WTC11 (cell line): ENCODE results near the gene PLEKHA1. TPM values are rescaled to one million over a fixed set of nuclear protein-coding genes. Genes with fewer than 3 reads are reported as not detected.

ENCODE experiments used
- ATAC-seq: fragments of 200-7000 bp; cut with Tn5 transposase; 2 replicates; pipeline ENCODE4 v1.10.0; 2021; ENCODE audit warnings: mild to moderate bottlenecking, moderate library complexity
- CTCF ChIA-PET: fragments of 300-600 bp; sonication (Branson Sonifier 250); formaldehyde crosslinking; loops from one replicate; lab custom pipeline; 2021; ENCODE audit warnings: antibody characterized with exemption; lab: Charles Lee
- POLR2A ChIA-PET: fragments of 350-600 bp; sonication (Branson Sonifier 250); formaldehyde crosslinking; loops from one replicate; lab custom pipeline; 2021; ENCODE audit warnings: antibody characterized with exemption; lab: Charles Lee
- DNase-seq: peaks from one replicate; pipeline ENCODE4 v3.0.0; 2021; ENCODE audit warnings: low spot score
- H3K27ac Mint-ChIP-seq: 2 replicates; pipeline ENCODE4 v1.8.0; 2021; ENCODE audit warnings: mixed read lengths
- H3K27me3 Mint-ChIP-seq: 2 replicates; pipeline ENCODE4 v1.8.0; 2021; ENCODE audit warnings: low read depth, mild to moderate bottlenecking, moderate library complexity, mixed read lengths
- H3K36me3 Mint-ChIP-seq: 2 replicates; pipeline ENCODE4 v1.8.0; 2021; ENCODE audit warnings: mixed read lengths
- H3K4me1 Mint-ChIP-seq: 2 replicates; pipeline ENCODE4 v1.8.0; 2022; ENCODE audit warnings: mixed read lengths
- H3K4me3 Mint-ChIP-seq: 2 replicates; pipeline ENCODE4 v1.8.0; 2021; ENCODE audit warnings: mild to moderate bottlenecking, moderate library complexity, mixed read lengths
- H3K9me3 Mint-ChIP-seq: 2 replicates; pipeline ENCODE4 v1.8.0; 2021; ENCODE audit warnings: mixed read lengths
- ATF2 ChIP-seq: sonication (generic); formaldehyde crosslinking; IDR thresholded peaks from 2 replicates; pipeline ENCODE4 v1.8.1; 2022; ENCODE audit warnings: low read depth, missing genetic modification reagents, borderline replicate concordance
- CBFB ChIP-seq: sonication (generic); formaldehyde crosslinking; IDR thresholded peaks from 2 replicates; pipeline ENCODE4 v1.8.1; 2022; ENCODE audit warnings: mild to moderate bottlenecking, low read depth, missing genetic modification reagents
- CREM ChIP-seq: sonication (generic); formaldehyde crosslinking; IDR thresholded peaks from 2 replicates; pipeline ENCODE4 v1.8.1; 2022; ENCODE audit warnings: mild to moderate bottlenecking, missing genetic modification reagents, moderate library complexity
- ELF4 ChIP-seq: sonication (generic); formaldehyde crosslinking; IDR thresholded peaks from 2 replicates; pipeline ENCODE4 v1.8.1; 2022; ENCODE audit warnings: low read depth, mild to moderate bottlenecking, moderate library complexity, missing genetic modification reagents
- EMX1 ChIP-seq: fragments of 250-450 bp; sonication (Bioruptor Pico); IDR thresholded peaks from 2 replicates; pipeline ENCODE4 v1.8.0; 2021; ENCODE audit warnings: mild to moderate bottlenecking
- HMGXB4 ChIP-seq: sonication (generic); formaldehyde crosslinking; IDR thresholded peaks from 2 replicates; pipeline ENCODE4 v1.8.1; 2023; ENCODE audit warnings: mild to moderate bottlenecking, moderate library complexity, missing genetic modification reagents
- OVOL2 ChIP-seq: fragments of 250-450 bp; sonication (Bioruptor Pico); IDR thresholded peaks from 2 replicates; pipeline ENCODE4 v1.9.0; 2021; ENCODE audit warnings: mild to moderate bottlenecking, borderline replicate concordance
- PREB ChIP-seq: sonication (generic); formaldehyde crosslinking; IDR thresholded peaks from 2 replicates; pipeline ENCODE4 v1.8.1; 2022; ENCODE audit warnings: mild to moderate bottlenecking, missing genetic modification reagents, moderate library complexity, borderline replicate concordance
- SMAD3 ChIP-seq: sonication (generic); formaldehyde crosslinking; IDR thresholded peaks from 2 replicates; pipeline ENCODE4 v1.8.0; 2022; ENCODE audit warnings: missing genetic modification reagents, mild to moderate bottlenecking, borderline replicate concordance
- TCF7 ChIP-seq: sonication (generic); formaldehyde crosslinking; IDR thresholded peaks from 2 replicates; pipeline ENCODE4 v1.8.0; 2022; ENCODE audit warnings: mild to moderate bottlenecking, low read depth, missing genetic modification reagents, moderate library complexity
- ZBTB21 ChIP-seq: sonication (generic); formaldehyde crosslinking; IDR thresholded peaks from 2 replicates; pipeline ENCODE4 v1.8.1; 2023; ENCODE audit warnings: mild to moderate bottlenecking, missing genetic modification reagents, borderline replicate concordance
- ZNF138 ChIP-seq: sonication (generic); formaldehyde crosslinking; conservative IDR thresholded peaks from 2 replicates; pipeline ENCODE4 v1.8.1; 2022; ENCODE audit warnings: mild to moderate bottlenecking, moderate library complexity, missing genetic modification reagents
- ZNF232 ChIP-seq: sonication (generic); formaldehyde crosslinking; IDR thresholded peaks from 2 replicates; pipeline ENCODE4 v1.8.0; 2022; ENCODE audit warnings: mild to moderate bottlenecking, missing genetic modification reagents
- ZNF416 ChIP-seq: fragments of 250-450 bp; sonication (Bioruptor Pico); IDR thresholded peaks from 2 replicates; pipeline ENCODE4 v1.9.0; 2021; ENCODE audit warnings: mild to moderate bottlenecking, inconsistent platforms
- ZNF423 ChIP-seq: fragments of 250-450 bp; sonication (Bioruptor Pico); IDR thresholded peaks from 2 replicates; pipeline ENCODE4 v2.1.2; 2022; ENCODE audit warnings: mild to moderate bottlenecking, moderate library complexity
- ZNF671 ChIP-seq: fragments of 250-450 bp; sonication (Bioruptor Pico); IDR thresholded peaks from 2 replicates; pipeline ENCODE4 v1.8.0; 2021; ENCODE audit warnings: mild to moderate bottlenecking
- total RNA-seq: library from RNA; stranded (reverse); gene quantifications from 3 replicates; pipeline ENCODE4 v1.2.3, GENCODE V29; 2021
- TF ChIP-seq, protein P1 (sequence below): sonication (generic); formaldehyde crosslinking; IDR thresholded peaks from 2 replicates; pipeline ENCODE4 v1.8.0; 2023; ENCODE audit warnings: missing genetic modification reagents
- TF ChIP-seq, protein P2 (sequence below): sonication (generic); formaldehyde crosslinking; IDR thresholded peaks from 2 replicates; pipeline ENCODE4 v1.8.0; 2023; ENCODE audit warnings: mild to moderate bottlenecking, missing genetic modification reagents
- TF ChIP-seq, protein P3 (sequence below): sonication (generic); formaldehyde crosslinking; IDR thresholded peaks from 2 replicates; pipeline ENCODE4 v1.8.0; 2022; ENCODE audit warnings: mild to moderate bottlenecking, missing genetic modification reagents
- TF ChIP-seq, protein P4 (sequence below): sonication (generic); formaldehyde crosslinking; IDR thresholded peaks from 2 replicates; pipeline ENCODE4 v1.8.0; 2022; ENCODE audit warnings: mild to moderate bottlenecking, missing genetic modification reagents

PLEKHA1 gene
- total RNA-seq, 1 experiment from 2014 or later, result 34.6 TPM

GRCh38 chr10:122480146-122480833 is 105.8 kb downstream of the PLEKHA1 start (continued):
- TF ChIP-seq OVOL2 (CRISPR knock-in tag), result no peak
- no peak for TF ChIP-seq ZNF671 (CRISPR knock-in tag)
- TF ChIP-seq ELF4, result no peak
- no peak for TF ChIP-seq EMX1 (CRISPR knock-in tag)
- no peak for TF ChIP-seq ZNF138 (CRISPR knock-in tag)

DNA sequence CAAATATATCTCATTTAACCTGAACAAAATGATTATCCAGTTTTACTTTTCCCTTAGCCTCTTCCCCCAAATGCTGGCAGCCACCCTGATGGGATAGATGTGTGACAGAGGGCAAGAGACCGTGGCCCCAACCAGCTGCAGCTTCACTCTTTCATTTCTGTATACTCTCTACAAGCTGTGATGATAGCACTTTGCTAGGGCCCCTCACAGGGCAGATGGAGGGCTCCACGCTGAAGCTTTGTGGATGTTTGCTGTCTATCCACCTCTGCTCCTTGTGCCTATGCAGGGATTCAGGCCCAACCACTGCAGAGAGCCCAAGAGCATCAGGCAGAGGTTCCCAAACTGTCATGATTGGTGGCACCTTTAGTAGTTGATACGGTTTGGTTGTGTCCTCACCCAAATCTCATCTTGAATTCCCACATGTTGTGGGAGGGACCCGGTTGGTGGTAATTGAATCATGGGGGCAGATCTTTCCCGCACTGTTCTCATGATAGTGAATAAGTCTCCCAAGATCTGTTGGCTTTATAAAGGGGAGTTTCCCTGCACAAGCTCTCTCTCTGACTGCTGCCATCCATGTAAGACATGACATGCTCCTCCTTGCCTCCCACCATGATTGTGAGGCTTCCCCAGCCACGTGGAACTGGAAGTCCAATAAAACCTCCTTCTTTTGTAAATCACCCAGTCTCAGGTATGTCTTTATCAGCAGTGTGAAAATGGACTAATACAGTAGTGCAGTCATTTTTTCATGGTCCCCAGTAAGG is 107.0 kb downstream of the PLEKHA1 start:
- H3K27ac Mint-ChIP-seq, result no peak overlapping the region
- no peaks in the 10 kb centered on the region; the same call in 1 of the 2 replicates for H3K27me3 Mint-ChIP-seq
- H3K4me1 Mint-ChIP-seq, result peaks cover 34% of the 10 kb centered on the region
- TF ChIP-seq, protein P1, sequence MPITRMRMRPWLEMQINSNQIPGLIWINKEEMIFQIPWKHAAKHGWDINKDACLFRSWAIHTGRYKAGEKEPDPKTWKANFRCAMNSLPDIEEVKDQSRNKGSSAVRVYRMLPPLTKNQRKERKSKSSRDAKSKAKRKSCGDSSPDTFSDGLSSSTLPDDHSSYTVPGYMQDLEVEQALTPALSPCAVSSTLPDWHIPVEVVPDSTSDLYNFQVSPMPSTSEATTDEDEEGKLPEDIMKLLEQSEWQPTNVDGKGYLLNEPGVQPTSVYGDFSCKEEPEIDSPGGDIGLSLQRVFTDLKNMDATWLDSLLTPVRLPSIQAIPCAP (CRISPR knock-in tag), result no peak
- no peak for TF ChIP-seq ZBTB21 (CRISPR knock-in tag)
- TF ChIP-seq, protein P2, sequence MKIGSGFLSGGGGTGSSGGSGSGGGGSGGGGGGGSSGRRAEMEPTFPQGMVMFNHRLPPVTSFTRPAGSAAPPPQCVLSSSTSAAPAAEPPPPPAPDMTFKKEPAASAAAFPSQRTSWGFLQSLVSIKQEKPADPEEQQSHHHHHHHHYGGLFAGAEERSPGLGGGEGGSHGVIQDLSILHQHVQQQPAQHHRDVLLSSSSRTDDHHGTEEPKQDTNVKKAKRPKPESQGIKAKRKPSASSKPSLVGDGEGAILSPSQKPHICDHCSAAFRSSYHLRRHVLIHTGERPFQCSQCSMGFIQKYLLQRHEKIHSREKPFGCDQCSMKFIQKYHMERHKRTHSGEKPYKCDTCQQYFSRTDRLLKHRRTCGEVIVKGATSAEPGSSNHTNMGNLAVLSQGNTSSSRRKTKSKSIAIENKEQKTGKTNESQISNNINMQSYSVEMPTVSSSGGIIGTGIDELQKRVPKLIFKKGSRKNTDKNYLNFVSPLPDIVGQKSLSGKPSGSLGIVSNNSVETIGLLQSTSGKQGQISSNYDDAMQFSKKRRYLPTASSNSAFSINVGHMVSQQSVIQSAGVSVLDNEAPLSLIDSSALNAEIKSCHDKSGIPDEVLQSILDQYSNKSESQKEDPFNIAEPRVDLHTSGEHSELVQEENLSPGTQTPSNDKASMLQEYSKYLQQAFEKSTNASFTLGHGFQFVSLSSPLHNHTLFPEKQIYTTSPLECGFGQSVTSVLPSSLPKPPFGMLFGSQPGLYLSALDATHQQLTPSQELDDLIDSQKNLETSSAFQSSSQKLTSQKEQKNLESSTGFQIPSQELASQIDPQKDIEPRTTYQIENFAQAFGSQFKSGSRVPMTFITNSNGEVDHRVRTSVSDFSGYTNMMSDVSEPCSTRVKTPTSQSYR (CRISPR knock-in tag), result no peak
- no peak for TF ChIP-seq OVOL2 (CRISPR knock-in tag)
- no peak for TF ChIP-seq ZNF423 (CRISPR knock-in tag)
- no peak for TF ChIP-seq HMGXB4 (CRISPR knock-in tag)
- TF ChIP-seq PREB, result no peak
- no peak for TF ChIP-seq SMAD3
- TF ChIP-seq, protein P3, sequence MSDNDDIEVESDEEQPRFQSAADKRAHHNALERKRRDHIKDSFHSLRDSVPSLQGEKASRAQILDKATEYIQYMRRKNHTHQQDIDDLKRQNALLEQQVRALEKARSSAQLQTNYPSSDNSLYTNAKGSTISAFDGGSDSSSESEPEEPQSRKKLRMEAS (CRISPR knock-in tag), result no peak
- TF ChIP-seq, protein P4, sequence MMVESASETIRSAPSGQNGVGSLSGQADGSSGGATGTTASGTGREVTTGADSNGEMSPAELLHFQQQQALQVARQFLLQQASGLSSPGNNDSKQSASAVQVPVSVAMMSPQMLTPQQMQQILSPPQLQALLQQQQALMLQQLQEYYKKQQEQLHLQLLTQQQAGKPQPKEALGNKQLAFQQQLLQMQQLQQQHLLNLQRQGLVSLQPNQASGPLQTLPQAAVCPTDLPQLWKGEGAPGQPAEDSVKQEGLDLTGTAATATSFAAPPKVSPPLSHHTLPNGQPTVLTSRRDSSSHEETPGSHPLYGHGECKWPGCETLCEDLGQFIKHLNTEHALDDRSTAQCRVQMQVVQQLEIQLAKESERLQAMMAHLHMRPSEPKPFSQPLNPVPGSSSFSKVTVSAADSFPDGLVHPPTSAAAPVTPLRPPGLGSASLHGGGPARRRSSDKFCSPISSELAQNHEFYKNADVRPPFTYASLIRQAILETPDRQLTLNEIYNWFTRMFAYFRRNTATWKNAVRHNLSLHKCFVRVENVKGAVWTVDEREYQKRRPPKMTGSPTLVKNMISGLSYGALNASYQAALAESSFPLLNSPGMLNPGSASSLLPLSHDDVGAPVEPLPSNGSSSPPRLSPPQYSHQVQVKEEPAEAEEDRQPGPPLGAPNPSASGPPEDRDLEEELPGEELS (CRISPR knock-in tag), result no peak
- no peak for TF ChIP-seq ZNF232 (CRISPR knock-in tag)
- no peak for TF ChIP-seq CREM (CRISPR knock-in tag)
- no peak for TF ChIP-seq CBFB (CRISPR knock-in tag)
- TF ChIP-seq TCF7 (CRISPR knock-in tag), result no peak
- no peak for TF ChIP-seq ATF2
- no peak for TF ChIP-seq ZNF416 (CRISPR knock-in tag)
- CTCF ChIA-PET, result no interaction called here
- DNase-seq (no peak), ATAC-seq (no peak)
- no peak overlapping the region for H3K4me3 Mint-ChIP-seq
- H3K36me3 Mint-ChIP-seq, result peaks cover 10% of the 10 kb centered on the region
- peaks cover 14% of the 10 kb centered on the region for H3K9me3 Mint-ChIP-seq
- POLR2A ChIA-PET, result no interaction called here
